ENCODE results near the gene CABLES1.

DNA sequence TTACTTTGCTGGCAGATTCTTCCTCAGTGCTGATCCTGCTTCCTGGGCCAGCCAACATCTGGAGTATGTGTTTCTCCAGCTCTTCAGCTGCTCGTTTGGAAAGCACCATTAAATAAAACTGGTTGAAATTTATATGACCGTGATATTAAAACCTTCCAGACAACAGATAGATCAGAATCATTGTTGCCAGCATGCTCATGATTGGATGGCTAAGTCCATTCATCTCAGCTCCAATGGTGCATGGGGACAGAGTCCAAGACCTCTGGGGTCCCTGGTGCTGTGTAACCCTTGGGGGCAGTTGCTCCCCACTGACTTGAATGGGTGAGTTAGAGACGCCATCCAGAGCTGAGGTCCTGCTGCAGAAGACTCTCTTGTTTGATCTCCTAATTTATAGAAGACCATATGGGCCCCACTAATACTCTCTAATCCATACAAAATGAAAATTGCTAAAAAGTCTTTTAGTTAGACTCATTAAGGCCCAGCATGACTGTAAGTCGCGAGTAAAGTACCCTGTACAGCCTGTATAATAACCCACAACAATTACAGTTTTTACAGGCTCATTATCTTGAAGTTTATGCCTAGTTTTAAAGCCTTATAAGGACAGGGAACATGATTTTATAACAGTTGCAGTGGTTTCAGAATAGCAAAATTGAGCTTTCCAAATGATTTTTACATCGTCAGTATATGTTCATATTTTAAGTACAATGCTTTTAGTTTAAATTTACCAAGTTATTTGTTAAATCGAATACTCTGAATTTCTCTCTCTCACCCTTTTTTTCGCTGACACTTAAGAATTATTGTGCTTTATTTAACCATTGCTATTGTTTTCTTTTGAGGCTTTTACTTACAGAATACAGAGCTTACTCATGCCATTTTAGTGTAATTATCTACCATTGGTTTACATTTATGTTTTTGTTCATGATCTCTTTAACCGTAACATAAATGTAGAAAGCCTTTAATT is 60.0 kb downstream of the CABLES1 start:
- TF ChIP-seq BHLHE40 (IDR thresholded peaks at IDR 0.05; ENCODE audit: borderline replicate concordance) = no peak
- TF ChIP-seq ELF4 (IDR thresholded peaks at IDR 0.05) = no peak
- TF ChIP-seq FOXM1 (IDR thresholded peaks at IDR 0.05; ENCODE audit: borderline replicate concordance) = no peak
- no peak for TF ChIP-seq LEF1 (IDR thresholded peaks at IDR 0.05; ENCODE audit: borderline replicate concordance)
- TF ChIP-seq SP1 (IDR thresholded peaks at IDR 0.05) = no peak
- no peak for TF ChIP-seq ZNF384 (IDR thresholded peaks at IDR 0.05)
- no peak for TF ChIP-seq CTBP1 (IDR thresholded peaks at IDR 0.05; ENCODE audit: borderline replicate concordance)
- no peak for TF ChIP-seq L3MBTL2 (conservative IDR thresholded peaks at IDR 0.05)
- TF ChIP-seq TARDBP (IDR thresholded peaks at IDR 0.05) = no peak
